GM04504 (cell line): ENCODE measurements around the gene CFAP54.

Experiments
- DNase-seq: peaks from one replicate; pipeline ENCODE4 v3.0.0-alpha.2; 2012; ENCODE audit warnings: low read depth

Gene CFAP54

DNA sequence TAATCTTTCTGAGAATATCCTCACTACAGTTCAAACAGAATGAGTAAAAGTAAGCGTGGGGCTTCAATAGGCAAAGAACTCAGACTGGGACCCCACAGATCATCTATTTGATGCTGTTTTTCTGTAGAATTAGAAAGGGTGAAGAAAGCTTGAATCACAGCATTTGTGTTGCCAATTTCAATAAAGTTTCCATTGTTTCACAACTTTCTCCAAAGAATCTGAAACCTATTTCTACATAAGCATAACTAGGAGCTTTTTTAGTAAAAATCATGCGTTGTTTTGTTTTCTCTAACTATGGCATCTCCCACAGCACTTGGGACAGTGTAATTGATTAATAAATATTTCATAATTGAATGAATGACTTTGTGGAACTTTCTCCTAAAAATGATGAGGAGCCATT lies 401.0 kb downstream of the CFAP54 start:
- DNase-seq: no peak

- DNase-seq: peak; percentile 53
These were observed 402.7 kb downstream of the CFAP54 start for GRCh38 chr12:96892104-96892503.

GRCh38 chr12:96897421-96897820 lies 408.0 kb downstream of the CFAP54 start:
- DNase-seq: no peak

GRCh38 chr12:96901175-96901574 lies 411.8 kb downstream of the CFAP54 start:
- DNase-seq: no peak

GRCh38 chr12:96902076-96902475 lies 412.7 kb downstream of the CFAP54 start:
- no peak for DNase-seq

DNA sequence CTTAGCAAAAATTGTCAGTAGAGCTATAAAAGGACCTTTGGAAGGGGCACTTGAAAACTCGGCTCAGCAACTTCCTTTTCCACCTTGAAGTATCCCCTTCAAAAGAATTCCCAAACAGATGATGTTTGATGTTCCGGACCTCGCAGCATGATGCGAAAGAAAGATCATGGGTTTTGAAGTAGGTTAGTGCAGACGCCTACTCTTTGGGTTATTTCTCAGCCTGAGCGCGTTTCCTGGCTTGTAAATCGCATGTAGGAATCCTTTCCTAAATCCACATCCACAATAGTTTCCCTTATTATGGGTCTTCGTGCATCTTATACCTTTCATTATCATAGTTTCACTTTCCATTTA lies 417.1 kb downstream of the CFAP54 start:
- DNase-seq: no peak

DNA sequence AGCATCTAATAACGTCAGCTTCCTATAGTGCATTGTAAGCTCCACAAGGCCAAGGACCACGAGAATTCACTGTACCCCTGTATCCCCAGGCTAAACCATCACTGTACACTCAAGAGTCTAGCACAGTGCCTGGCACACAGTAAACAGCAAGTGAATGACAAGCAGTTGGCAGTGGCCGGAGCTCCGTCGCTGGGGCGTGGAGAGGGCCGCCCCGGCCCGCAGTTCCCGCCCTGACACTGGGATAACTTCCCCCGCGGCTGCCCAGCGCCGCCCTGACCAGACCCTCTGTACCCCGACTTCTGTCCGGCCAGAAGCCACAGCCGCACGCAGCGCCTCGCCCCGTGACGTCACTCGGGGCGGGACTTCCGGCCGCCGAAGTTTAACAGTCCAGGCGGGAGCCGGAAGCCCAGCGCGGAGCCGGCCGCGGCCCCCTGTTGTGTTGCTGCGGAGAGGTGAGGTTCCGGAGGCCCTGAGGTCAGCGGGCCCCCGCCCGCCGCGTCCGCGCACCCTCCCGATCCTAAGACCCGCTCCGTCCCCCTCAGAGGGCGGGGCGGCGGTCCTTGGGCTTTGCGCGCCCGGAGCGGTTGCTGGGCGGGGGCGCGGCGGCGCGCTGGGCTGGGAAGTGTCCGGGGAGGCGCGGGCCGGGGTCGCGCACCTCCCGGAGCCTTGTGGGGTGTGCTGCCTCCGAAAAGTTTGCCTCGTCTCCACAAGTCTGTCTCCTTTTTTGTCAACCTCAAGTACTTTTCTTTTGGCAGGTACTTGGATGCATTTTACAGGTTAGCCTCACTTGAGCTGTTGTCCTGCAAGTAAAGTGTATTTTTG lies 417.7 kb downstream of the CFAP54 start, which contains the start of gene NEDD1:
TSS of gene NEDD1 (plus strand) at position 409 of the 822 bp plus-strand sequence. CDS start 2,503 bp downstream, outside the sequence.
- peak; percentile 47 for DNase-seq

DNA sequence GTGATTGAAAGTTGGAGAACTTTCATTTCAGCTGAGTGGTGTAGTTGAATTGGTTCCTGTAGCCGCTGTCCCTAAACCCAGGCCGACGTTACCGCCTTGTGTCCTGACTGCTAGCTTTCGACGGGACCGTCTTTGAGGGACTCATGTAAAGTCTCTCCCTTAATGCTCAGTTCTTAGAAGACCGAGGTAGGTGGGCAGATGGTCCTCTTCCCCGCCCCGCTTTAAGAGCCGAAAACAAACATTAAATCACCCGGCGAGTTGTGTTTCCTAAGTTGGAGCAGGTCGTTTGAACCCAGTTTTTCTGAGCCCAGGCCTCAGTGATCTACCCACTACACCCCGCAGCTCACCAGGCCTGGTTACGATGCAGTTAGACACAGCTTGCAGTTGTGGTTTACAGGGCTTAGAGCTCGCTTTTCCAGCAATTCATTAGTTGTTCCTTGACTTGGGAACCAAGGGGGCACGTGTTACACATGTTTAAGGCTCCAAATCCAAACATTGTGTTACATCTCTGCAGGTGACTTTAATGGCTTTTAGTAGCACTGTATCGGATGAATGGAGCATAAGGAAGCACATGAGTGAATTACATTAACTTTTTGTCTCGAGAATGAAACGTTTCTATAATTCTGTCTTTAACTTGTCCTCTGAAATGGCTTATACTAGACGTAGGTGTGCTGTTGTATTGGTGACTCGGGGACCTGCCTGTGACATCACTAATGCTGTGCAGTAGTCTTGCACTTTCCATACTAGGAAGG lies 418.5 kb downstream of the CFAP54 start:
- no peak for DNase-seq

DNA sequence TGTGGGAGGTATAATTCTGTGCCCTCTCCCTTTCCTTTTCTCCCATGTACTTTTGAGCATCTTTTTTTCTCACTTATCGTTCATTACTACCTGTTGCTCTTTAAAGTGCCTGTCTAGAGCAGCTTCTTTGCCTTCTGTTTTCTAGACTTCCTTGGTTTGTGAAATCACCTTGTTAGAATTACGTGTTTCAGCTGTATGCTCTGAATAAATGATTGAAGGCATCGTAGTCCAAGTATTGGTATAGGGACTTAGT lies 419.0 kb downstream of the CFAP54 start:
- no peak for DNase-seq

- no peak for DNase-seq
These were observed 422.9 kb downstream of the CFAP54 start for GRCh38 chr12:96912261-96912660.

- DNase-seq: no peak
These were observed 423.6 kb downstream of the CFAP54 start for GRCh38 chr12:96912943-96913342.

DNA sequence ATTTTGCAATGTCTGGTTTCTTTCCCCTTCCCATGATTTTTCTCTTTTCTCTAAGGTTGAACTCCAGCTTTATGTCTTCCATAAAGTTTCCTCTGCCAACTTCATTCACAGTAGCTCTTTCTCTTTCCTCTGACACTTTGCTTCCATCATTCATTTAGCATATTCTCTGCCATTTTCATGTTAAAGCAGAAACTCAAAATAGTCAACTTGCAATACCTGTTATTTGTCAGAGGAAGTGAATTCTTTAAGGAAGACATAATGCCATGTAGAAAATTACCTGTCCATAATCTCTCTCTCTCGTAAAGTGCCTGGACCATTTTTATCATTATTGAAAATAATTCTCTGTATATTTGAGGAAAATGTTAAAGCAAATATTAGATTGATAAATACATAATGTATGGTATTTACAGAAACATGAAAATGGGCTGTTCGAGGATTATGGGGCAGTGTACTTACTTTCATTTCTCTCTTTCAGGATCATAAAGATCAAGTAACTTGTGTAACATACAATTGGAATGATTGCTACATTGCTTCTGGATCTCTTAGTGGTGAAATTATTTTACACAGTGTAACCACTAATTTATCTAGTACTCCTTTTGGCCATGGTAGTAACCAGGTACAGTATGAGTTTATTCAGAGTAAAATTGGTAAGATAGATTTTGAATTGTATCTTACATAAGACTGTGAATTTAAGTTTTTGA lies 430.3 kb downstream of the CFAP54 start:
- DNase-seq: no peak
